GM10847 (cell line): ENCODE measurements around the gene PLEKHA5.

ENCODE experiments used
- POLR2A ChIP-seq: IDR thresholded peaks from 2 replicates; pipeline ENCODE4 v1.6.1; 2011; ENCODE audit not compliant: insufficient read length; ENCODE audit errors: extremely low read depth

PLEKHA5 gene

GRCh38 chr12:19203013-19203412 lies 73.5 kb downstream of the PLEKHA5 start:
- TF ChIP-seq POLR2A: no peak

- TF ChIP-seq POLR2A: no peak
Observed at GRCh38 chr12:19203539-19204506, 74.3 kb downstream of the PLEKHA5 start.

- no peak for TF ChIP-seq POLR2A
Observed at GRCh38 chr12:19205120-19205519, 75.6 kb downstream of the PLEKHA5 start.

GRCh38 chr12:19206493-19207077 lies 77.1 kb downstream of the PLEKHA5 start:
- TF ChIP-seq POLR2A: no peak

- no peak for TF ChIP-seq POLR2A
Observed at GRCh38 chr12:19208456-19208855, 78.9 kb downstream of the PLEKHA5 start.

- TF ChIP-seq POLR2A: no peak
Observed at GRCh38 chr12:19209661-19210060, 80.1 kb downstream of the PLEKHA5 start.

- TF ChIP-seq POLR2A: no peak
Observed at GRCh38 chr12:19211802-19212201, 82.3 kb downstream of the PLEKHA5 start.

GRCh38 chr12:19212245-19212644 lies 82.7 kb downstream of the PLEKHA5 start:
- TF ChIP-seq POLR2A: no peak

GRCh38 chr12:19214020-19214419 lies 84.5 kb downstream of the PLEKHA5 start:
- TF ChIP-seq POLR2A: no peak

GRCh38 chr12:19215115-19215514 lies 85.6 kb downstream of the PLEKHA5 start:
- no peak for TF ChIP-seq POLR2A

- TF ChIP-seq POLR2A: no peak
Observed at GRCh38 chr12:19217446-19217845, 87.9 kb downstream of the PLEKHA5 start.

- TF ChIP-seq POLR2A: no peak
Observed at GRCh38 chr12:19220205-19220604, 90.7 kb downstream of the PLEKHA5 start.

- no peak for TF ChIP-seq POLR2A
Observed at GRCh38 chr12:19220852-19221466, 91.4 kb downstream of the PLEKHA5 start.

GRCh38 chr12:19222558-19222957 lies 93.0 kb downstream of the PLEKHA5 start:
- no peak for TF ChIP-seq POLR2A

GRCh38 chr12:19223018-19223417 lies 93.5 kb downstream of the PLEKHA5 start:
- TF ChIP-seq POLR2A: no peak

- TF ChIP-seq POLR2A: no peak
Observed at GRCh38 chr12:19223695-19224094, 94.2 kb downstream of the PLEKHA5 start.
